ENCODE results near the gene FSHR. TPM values are rescaled to one million over a fixed set of nuclear protein-coding genes. Genes with fewer than 3 reads are reported as not detected.

FSHR gene
- not detected in 2 replicates for total RNA-seq (ENCODE audit: low replicate concordance)

GRCh38 chr2:49154140-49154539 is at the start of gene FSHR:
FSHR (minus strand) TSS chr2:49154515; CDS start chr2:49154417, 98 bp downstream.
- H3K4me2 ChIP-seq, result no peak within 1 kb of the TSS
- peak within 1 kb of the TSS; percentile 14 for H3K27ac ChIP-seq
- H3K36me3 ChIP-seq, result no peaks in the 10 kb centered on the region
- H2AFZ ChIP-seq (replicated peaks), result peak within 1 kb of the TSS; percentile 74
- H3K79me2 ChIP-seq (ENCODE audit: low read depth), result no peaks in the 10 kb centered on the region
- Mint-ChIP-seq H3K36me3 (no peaks in the 10 kb centered on the region), H3K27ac (no peak within 1 kb of the TSS), H3K27me3 (ENCODE audit: insufficient read depth, low read depth) (no peaks in the 10 kb centered on the region), H3K4me1 (no peaks in the 10 kb centered on the region), H3K4me3 (no peak within 1 kb of the TSS), H3K9me3 (no peaks in the 10 kb centered on the region)
- no peak within 1 kb of the TSS for H3K4me3 ChIP-seq
- no peaks in the 10 kb centered on the region for H4K20me1 ChIP-seq (ENCODE audit: low read depth)
- H3F3A ChIP-seq (ENCODE audit: low read depth), result peaks cover 15% of the 10 kb centered on the region
- TF ChIP-seq EZH2 (IDR thresholded peaks at IDR 0.05) (no peak), EZH2phosphoT487 (IDR thresholded peaks at IDR 0.05) (no peak), CTCF (IDR thresholded peaks at IDR 0.05) (no peak)
- H3K4me1 ChIP-seq, result peaks cover 23% of the 10 kb centered on the region
- H3K9me3 ChIP-seq (ENCODE audit: low read depth), result no peaks in the 10 kb centered on the region
- no peak for DNase-seq (ENCODE audit: low spot score)
- no peaks in the 10 kb centered on the region for H3K27me3 ChIP-seq
- H3K9ac ChIP-seq, result no peak within 1 kb of the TSS

GRCh38 chr2:49199266-49199665 is 45.0 kb upstream of the FSHR start:
- no peaks in the 10 kb centered on the region for H3K9me3 ChIP-seq (ENCODE audit: low read depth)
- no peaks in the 10 kb centered on the region for H4K20me1 ChIP-seq (ENCODE audit: low read depth)
- H3K36me3 ChIP-seq, result no peaks in the 10 kb centered on the region
- H3K9ac ChIP-seq, result no peak overlapping the region
- Mint-ChIP-seq H3K4me1 (no peaks in the 10 kb centered on the region), H3K27me3 (ENCODE audit: insufficient read depth, low read depth) (no peaks in the 10 kb centered on the region), H3K9me3 (no peaks in the 10 kb centered on the region), H3K27ac (no peak overlapping the region), H3K36me3 (no peaks in the 10 kb centered on the region), H3K4me3 (no peak overlapping the region)
- no peaks in the 10 kb centered on the region for H3K27me3 ChIP-seq
- TF ChIP-seq CTCF (IDR thresholded peaks at IDR 0.05), result no peak
- TF ChIP-seq EZH2phosphoT487 (IDR thresholded peaks at IDR 0.05), result no peak
- no peak for TF ChIP-seq EZH2 (IDR thresholded peaks at IDR 0.05)
- H3K4me2 ChIP-seq, result no peak overlapping the region
- no peaks in the 10 kb centered on the region for H3K4me1 ChIP-seq
- H3F3A ChIP-seq (ENCODE audit: low read depth), result no peaks in the 10 kb centered on the region
- no peak overlapping the region for H2AFZ ChIP-seq (replicated peaks)
- no peak for DNase-seq (ENCODE audit: low spot score)
- no peak overlapping the region for H3K27ac ChIP-seq
- H3K79me2 ChIP-seq (ENCODE audit: low read depth), result no peaks in the 10 kb centered on the region
- no peak overlapping the region for H3K4me3 ChIP-seq

GRCh38 chr2:49194701-49195100 is 40.4 kb upstream of the FSHR start:
- Mint-ChIP-seq H3K27ac (no peak overlapping the region), H3K4me3 (no peak overlapping the region), H3K36me3 (no peaks in the 10 kb centered on the region), H3K27me3 (ENCODE audit: insufficient read depth, low read depth) (no peaks in the 10 kb centered on the region), H3K4me1 (no peaks in the 10 kb centered on the region), H3K9me3 (no peaks in the 10 kb centered on the region)
- Histone ChIP-seq H3F3A (ENCODE audit: low read depth) (no peaks in the 10 kb centered on the region), H3K4me3 (no peak overlapping the region), H2AFZ (replicated peaks) (no peak overlapping the region), H3K27ac (no peak overlapping the region), H3K4me1 (no peaks in the 10 kb centered on the region), H3K79me2 (ENCODE audit: low read depth) (no peaks in the 10 kb centered on the region), H3K9ac (no peak overlapping the region), H4K20me1 (ENCODE audit: low read depth) (no peaks in the 10 kb centered on the region), H3K36me3 (no peaks in the 10 kb centered on the region), H3K9me3 (ENCODE audit: low read depth) (no peaks in the 10 kb centered on the region), H3K27me3 (no peaks in the 10 kb centered on the region), H3K4me2 (no peak overlapping the region)
- no peak for DNase-seq (ENCODE audit: low spot score)
- TF ChIP-seq EZH2 (IDR thresholded peaks at IDR 0.05) (no peak), EZH2phosphoT487 (IDR thresholded peaks at IDR 0.05) (no peak)

- no peaks in the 10 kb centered on the region for H3K4me1 ChIP-seq
- H3K4me3 ChIP-seq, result no peak overlapping the region
- no peak for DNase-seq (ENCODE audit: low spot score)
- H2AFZ ChIP-seq (replicated peaks), result no peak overlapping the region
- H3K9ac ChIP-seq, result no peak overlapping the region
- H3K79me2 ChIP-seq (ENCODE audit: low read depth), result no peaks in the 10 kb centered on the region
- no peaks in the 10 kb centered on the region for H3K36me3 Mint-ChIP-seq
- no peaks in the 10 kb centered on the region for H3K9me3 ChIP-seq (ENCODE audit: low read depth)
- H3K27me3 Mint-ChIP-seq (ENCODE audit: insufficient read depth, low read depth), result no peaks in the 10 kb centered on the region
- no peak overlapping the region for H3K4me3 Mint-ChIP-seq
- H3K27me3 ChIP-seq, result no peaks in the 10 kb centered on the region
- no peaks in the 10 kb centered on the region for H3F3A ChIP-seq (ENCODE audit: low read depth)
- H3K9me3 Mint-ChIP-seq, result no peaks in the 10 kb centered on the region
- no peak overlapping the region for H3K4me2 ChIP-seq
- no peaks in the 10 kb centered on the region for H3K4me1 Mint-ChIP-seq
- no peaks in the 10 kb centered on the region for H3K36me3 ChIP-seq
- no peak overlapping the region for H3K27ac ChIP-seq
- H4K20me1 ChIP-seq (ENCODE audit: low read depth), result no peaks in the 10 kb centered on the region
- no peak for TF ChIP-seq CTCF (IDR thresholded peaks at IDR 0.05)
- no peak overlapping the region for H3K27ac Mint-ChIP-seq
Measured at GRCh38 chr2:49192036-49192435, 37.7 kb upstream of the FSHR start.
